ENCODE measurements around the gene IL1RAPL1. TPM values are rescaled to one million over a fixed set of nuclear protein-coding genes. Genes with fewer than 3 reads are reported as not detected.

Gene IL1RAPL1
- total and polyA plus RNA-seq, 8 donors, result 0.06 to 3.3 (median 0.31) TPM; not detected in 3

DNA sequence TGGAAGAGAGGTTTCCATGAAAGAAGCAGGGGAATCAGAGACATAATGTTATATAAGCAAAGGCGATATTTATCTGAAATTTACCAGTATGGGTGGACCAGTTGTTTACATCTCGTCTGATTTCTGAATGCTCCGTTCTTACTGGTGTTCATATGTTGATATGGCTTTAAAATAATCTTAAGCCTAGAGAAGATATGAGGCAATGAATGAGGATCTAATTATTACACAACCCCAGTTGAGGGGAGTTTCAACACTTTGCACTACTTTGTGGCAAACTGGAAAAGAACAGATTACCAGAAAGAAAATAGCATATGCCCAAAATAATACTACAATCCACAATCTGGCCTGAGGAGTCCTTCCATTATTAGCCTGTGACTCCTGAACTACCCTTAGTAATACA lies 1364.8 kb downstream of the IL1RAPL1 start:
- Histone ChIP-seq H3K27ac (no peak overlapping the region), H3K27me3 (no peaks in the 10 kb centered on the region), H3K4me3 (no peak overlapping the region), H3K9me3 (no peaks in the 10 kb centered on the region), H3K36me3 (no peaks in the 10 kb centered on the region), H3K4me1 (no peaks in the 10 kb centered on the region)
- TF ChIP-seq POLR2AphosphoS5 (IDR thresholded peaks at IDR 0.05) (no peak), EP300 (IDR thresholded peaks at IDR 0.05) (no peak)
- WGBS, 5 donors, result 65 to 78% (median 72%) methylated on average over 3 of the region's 3 CpGs
- intact Hi-C loops (cut with DNase I; ENCODE audit: low total_unique reads), result no loop called here
- DNase-seq, result no peak

DNA sequence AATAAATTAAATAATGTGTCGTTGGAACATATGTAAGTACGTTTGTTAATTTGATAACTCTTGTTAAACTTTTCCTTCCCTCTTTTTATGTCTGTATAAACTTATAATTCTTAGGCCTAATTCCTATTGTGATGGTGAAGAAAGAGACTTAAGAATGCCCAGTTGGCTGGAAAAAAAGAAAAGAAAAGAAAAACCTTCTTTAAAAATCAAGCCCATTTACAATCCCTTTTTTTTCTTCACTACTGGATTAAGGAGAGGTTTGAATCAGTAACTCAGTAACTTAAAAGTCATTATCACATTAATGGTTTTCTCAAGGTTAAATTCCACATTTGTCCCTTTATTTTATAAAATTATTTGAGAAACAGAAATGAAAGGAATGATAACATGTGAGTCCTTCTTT lies 1374.8 kb downstream of the IL1RAPL1 start:
- WGBS, 5 donors, result 46 to 77% (median 68%) methylated on average over 2 of the region's 2 CpGs
- Histone ChIP-seq H3K27ac (no peak overlapping the region), H3K9me3 (no peaks in the 10 kb centered on the region), H3K4me3 (no peak overlapping the region), H3K27me3 (no peaks in the 10 kb centered on the region), H3K4me1 (no peaks in the 10 kb centered on the region), H3K36me3 (no peaks in the 10 kb centered on the region)
- intact Hi-C loops (cut with DNase I; ENCODE audit: low total_unique reads), result no loop called here
- DNase-seq, result no peak
- TF ChIP-seq POLR2A (IDR thresholded peaks at IDR 0.05), result no peak
- TF ChIP-seq POLR2AphosphoS5 (IDR thresholded peaks at IDR 0.05), result no peak
- no peak for TF ChIP-seq EP300 (IDR thresholded peaks at IDR 0.05)
- TF ChIP-seq CTCF (IDR thresholded peaks at IDR 0.05), result no peak

DNA sequence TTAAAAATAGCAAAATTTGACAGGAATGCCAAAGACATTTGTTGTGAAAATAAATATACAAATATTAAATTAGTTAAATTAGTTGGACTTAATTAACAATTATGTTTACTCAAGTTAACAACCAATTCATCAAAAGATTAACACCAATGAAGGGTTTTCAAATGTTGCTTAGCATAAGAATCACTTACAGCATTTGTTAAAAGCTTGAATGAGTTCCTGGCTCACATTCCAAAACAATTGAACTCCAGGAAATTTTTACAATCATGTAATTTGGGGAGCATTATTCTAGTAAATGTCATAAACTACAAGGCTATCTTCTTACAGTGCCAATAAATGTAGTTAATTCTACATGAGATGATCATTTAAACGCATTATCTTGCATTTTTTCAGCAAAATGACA lies 1378.4 kb downstream of the IL1RAPL1 start:
- DNase-seq, result no peak
- no peaks in the 10 kb centered on the region for H3K27me3 ChIP-seq
- 46 to 91% (median 74%) methylated on average over 1 of the region's 1 CpG for WGBS, 5 donors
- no peaks in the 10 kb centered on the region for H3K36me3 ChIP-seq
- H3K9me3 ChIP-seq, result no peaks in the 10 kb centered on the region
- H3K4me1 ChIP-seq, result no peaks in the 10 kb centered on the region
- H3K4me3 ChIP-seq, result no peak overlapping the region
- no peak overlapping the region for H3K27ac ChIP-seq
- intact Hi-C loops (cut with DNase I; ENCODE audit: low total_unique reads), result no loop called here
- TF ChIP-seq EP300 (IDR thresholded peaks at IDR 0.05) (no peak), POLR2AphosphoS5 (IDR thresholded peaks at IDR 0.05) (no peak), POLR2A (IDR thresholded peaks at IDR 0.05) (no peak), CTCF (IDR thresholded peaks at IDR 0.05) (no peak)

GRCh38 chrX:29992083-29992482 lies 1404.8 kb downstream of the IL1RAPL1 start:
- H3K4me3 ChIP-seq, result no peak overlapping the region
- intact Hi-C loops (cut with DNase I; ENCODE audit: low total_unique reads), result no loop called here
- H3K4me1 ChIP-seq, result no peaks in the 10 kb centered on the region
- no peak overlapping the region for H3K27ac ChIP-seq
- no peaks in the 10 kb centered on the region for H3K36me3 ChIP-seq
- TF ChIP-seq CTCF (IDR thresholded peaks at IDR 0.05), result no peak
- TF ChIP-seq POLR2A (IDR thresholded peaks at IDR 0.05), result no peak
- no peak for TF ChIP-seq EP300 (IDR thresholded peaks at IDR 0.05)
- TF ChIP-seq POLR2AphosphoS5 (IDR thresholded peaks at IDR 0.05), result no peak
- 55 to 85% (median 77%) methylated on average over 2 to 3 of the region's 3 CpGs for WGBS, 5 donors
- H3K9me3 ChIP-seq, result no peaks in the 10 kb centered on the region
- no peak for DNase-seq
- H3K27me3 ChIP-seq, result peaks cover 0 to 3% (median 0%) of the 10 kb centered on the region in 3 donors

- Histone ChIP-seq H3K27me3 (no peaks in the 10 kb centered on the region), H3K9me3 (no peaks in the 10 kb centered on the region), H3K36me3 (no peaks in the 10 kb centered on the region), H3K27ac (no peak overlapping the region), H3K4me3 (no peak overlapping the region), H3K4me1 (no peaks in the 10 kb centered on the region)
- no peak for TF ChIP-seq POLR2A (IDR thresholded peaks at IDR 0.05)
- TF ChIP-seq CTCF (IDR thresholded peaks at IDR 0.05), result no peak
- no peak for TF ChIP-seq POLR2AphosphoS5 (IDR thresholded peaks at IDR 0.05)
- no peak for TF ChIP-seq EP300 (IDR thresholded peaks at IDR 0.05)
- intact Hi-C loops (cut with DNase I; ENCODE audit: low total_unique reads), result no loop called here
- DNase-seq, result no peak
- 28 to 58% (median 51%) methylated on average over 1 of the region's 1 CpG for WGBS, 5 donors
These were observed 1418.6 kb downstream of the IL1RAPL1 start for GRCh38 chrX:30005813-30006212.

Small RNA genes lying within 50 kb of the gene (small RNA-seq; reads per million reads assigned to genes)
- 0 reads per million in 4 donors for gene MIR4666B
- 0 to 0.08 (median 0) reads per million in 4 donors for gene RF00284
- gene RNA5SP500, result 8.9 to 16.4 (median 10.7) reads per million in 4 donors
